IMR-90 (cell line): ENCODE results near the gene SLC4A5. TPM values are rescaled to one million over a fixed set of nuclear protein-coding genes. Genes with fewer than 3 reads are reported as not detected.

Source experiments
- ATAC-seq: fragments of 200-7000 bp; cut with Tn5 transposase; 2 replicates; pipeline ENCODE4 v1.9.1; 2020; ENCODE audit warnings: low read depth, mild to moderate bottlenecking, moderate library complexity
- BruUV-seq: library from RNA; stranded (reverse); fragments of 400-500 nt; replicated peaks from 2 replicates; lab custom pipeline; 2021; lab: Mats Ljungman, UMichigan
- CTCF ChIA-PET: fragments of 300-600 bp; formaldehyde crosslinking; extraction: SDS; loops from one replicate; lab custom pipeline; 2021; ENCODE audit warnings: antibody characterized with exemption; lab: Yijun Ruan, JAX
- POLR2A ChIA-PET: fragments of 300-600 bp; sonication (Branson Sonifier 250); formaldehyde crosslinking; loops from one replicate; lab custom pipeline; 2022; ENCODE audit warnings: antibody characterized with exemption; ENCODE audit not compliant: unreplicated experiment; lab: Charles Lee
- DNase-seq: peaks from one replicate; pipeline ENCODE4 v3.0.0; 2013
- H2AFZ ChIP-seq: replicated peaks from 2 replicates; pipeline ENCODE3; 2013; ENCODE audit warnings: low read length, mild to moderate bottlenecking; ENCODE audit not compliant: poor library complexity
- H2AK5ac ChIP-seq: 2 replicates; pipeline ENCODE4 v1.6.1; 2013; ENCODE audit warnings: low read depth, low read length, inconsistent platforms
- H2AK9ac ChIP-seq: replicated peaks from 2 replicates; pipeline ENCODE3; 2013; ENCODE audit warnings: mild to moderate bottlenecking, low read depth, low read length, moderate library complexity; ENCODE audit not compliant: poor library complexity
- H2BK120ac ChIP-seq: 2 replicates; pipeline ENCODE4 v1.6.1; 2013; ENCODE audit warnings: low read depth, low read length, inconsistent platforms
- H2BK15ac ChIP-seq: 3 replicates; pipeline ENCODE4 v1.6.1; 2013; ENCODE audit warnings: low read depth, low read length, inconsistent platforms
- H2BK20ac ChIP-seq: 2 replicates; pipeline ENCODE4 v1.6.1; 2013; ENCODE audit warnings: low read depth, mild to moderate bottlenecking, inconsistent platforms, low read length, moderate library complexity
- H2BK5ac ChIP-seq: 2 replicates; pipeline ENCODE4 v1.6.1; 2013; ENCODE audit warnings: mild to moderate bottlenecking, low read depth, low read length, inconsistent platforms; ENCODE audit not compliant: poor library complexity, severe bottlenecking
- H3K14ac ChIP-seq: replicated peaks from 2 replicates; pipeline ENCODE4 v1.6.1; 2013; ENCODE audit warnings: low read depth, low read length, inconsistent platforms
- H3K18ac ChIP-seq: 2 replicates; pipeline ENCODE4 v1.6.1; 2013; ENCODE audit warnings: low read depth, low read length, control low read depth
- H3K23ac ChIP-seq: 2 replicates; pipeline ENCODE4 v1.6.1; 2013; ENCODE audit warnings: low read depth, low read length, inconsistent platforms
- H3K27ac ChIP-seq: 2 replicates; pipeline ENCODE4 v1.5.1; 2013; ENCODE audit warnings: mild to moderate bottlenecking, control low read depth, low read length; ENCODE audit not compliant: insufficient read depth
- H3K27me3 ChIP-seq: 2 replicates; pipeline ENCODE4 v1.6.1; 2013; ENCODE audit warnings: low read length; ENCODE audit not compliant: control insufficient read depth, insufficient read depth
- H3K36me3 ChIP-seq: 2 replicates; pipeline ENCODE4 v1.6.1; 2013; ENCODE audit warnings: low read length, mixed read lengths; ENCODE audit not compliant: control insufficient read depth, insufficient read depth
- H3K4ac ChIP-seq: 2 replicates; pipeline ENCODE4 v1.6.1; 2013; ENCODE audit warnings: low read depth, low read length, inconsistent platforms
- H3K4me1 ChIP-seq: 2 replicates; pipeline ENCODE4 v1.6.1; 2013; ENCODE audit warnings: low read length, mixed read lengths; ENCODE audit not compliant: control insufficient read depth, insufficient read depth
- H3K4me2 ChIP-seq: 2 replicates; pipeline ENCODE4 v1.6.1; 2013; ENCODE audit warnings: low read depth, mild to moderate bottlenecking, control low read depth, low read length, moderate library complexity
- H3K4me3 ChIP-seq: 2 replicates; pipeline ENCODE4 v1.5.1; 2013; ENCODE audit warnings: low read depth, mild to moderate bottlenecking, control low read depth, low read length, moderate library complexity; ENCODE audit not compliant: insufficient read depth
- H3K56ac ChIP-seq: 2 replicates; pipeline ENCODE4 v1.6.1; 2013; ENCODE audit warnings: low read length, inconsistent platforms; ENCODE audit not compliant: insufficient read depth; ENCODE audit errors: extremely low read depth
- H3K79me1 ChIP-seq, 2 experiments: 2 replicates each; pipeline ENCODE4 v1.6.1; 2013; ENCODE audit warnings: low read length in 2 of 2, inconsistent platforms in 1 of 2, low read depth in 1 of 2
- H3K9ac ChIP-seq: 2 replicates; pipeline ENCODE4 v1.6.1; 2013; ENCODE audit warnings: low read depth, low read length, control low read depth
- H3K9me1 ChIP-seq: 2 replicates; pipeline ENCODE4 v1.6.1; 2013; ENCODE audit warnings: low read length, inconsistent platforms; ENCODE audit not compliant: insufficient read depth
- H3K9me3 ChIP-seq: 2 replicates; pipeline ENCODE4 v1.6.1; 2013; ENCODE audit warnings: low read length; ENCODE audit not compliant: control insufficient read depth, insufficient read depth
- H4K20me1 ChIP-seq: 2 replicates; pipeline ENCODE4 v1.6.1; 2013; ENCODE audit warnings: low read length, inconsistent platforms; ENCODE audit not compliant: insufficient read depth
- H4K5ac ChIP-seq: 2 replicates; pipeline ENCODE4 v1.6.1; 2013; ENCODE audit warnings: mild to moderate bottlenecking, low read depth, low read length, control low read depth
- H4K8ac ChIP-seq, 2 experiments: 2 replicates each; pipeline ENCODE4 v1.6.1; 2013; ENCODE audit warnings: low read depth in 2 of 2, low read length in 2 of 2, control low read depth in 1 of 2, inconsistent platforms in 1 of 2
- H4K91ac ChIP-seq: 2 replicates; pipeline ENCODE4 v1.6.1; 2013; ENCODE audit warnings: low read depth, low read length, inconsistent platforms; ENCODE audit not compliant: insufficient read depth
- BHLHE40 ChIP-seq: fragments of 150-350 bp; IDR thresholded peaks from 2 replicates; pipeline ENCODE4 v1.6.1; 2016; ENCODE audit warnings: mild to moderate bottlenecking, low read depth, low read length
- CEBPB ChIP-seq: IDR thresholded peaks from 2 replicates; pipeline ENCODE4 v1.6.1; 2012; ENCODE audit warnings: low read depth, low read length, improper control_type of control experiment
- CHD1 ChIP-seq: IDR thresholded peaks from 2 replicates; pipeline ENCODE4 v1.6.1; 2012; ENCODE audit warnings: low read depth, low read length, improper control_type of control experiment
- FOS ChIP-seq: fragments of 150-350 bp; IDR thresholded peaks from 2 replicates; pipeline ENCODE4 v1.6.1; 2016; ENCODE audit warnings: low read depth, low read length
- MAFK ChIP-seq: IDR thresholded peaks from 2 replicates; pipeline ENCODE4 v1.6.1; 2012; ENCODE audit warnings: low read depth, low read length, improper control_type of control experiment
- MAZ ChIP-seq: IDR thresholded peaks from 2 replicates; pipeline ENCODE4 v1.6.1; 2012; ENCODE audit warnings: low read depth, mild to moderate bottlenecking, low read length, improper control_type of control experiment, moderate library complexity, borderline replicate concordance
- MXI1 ChIP-seq: IDR thresholded peaks from 2 replicates; pipeline ENCODE4 v1.6.1; 2012; ENCODE audit warnings: low read depth, mild to moderate bottlenecking, low read length, moderate library complexity, borderline replicate concordance
- NFE2L2 ChIP-seq: fragments of 150-350 bp; IDR thresholded peaks from 2 replicates; pipeline ENCODE4 v1.6.1; 2016; ENCODE audit warnings: low read depth, mild to moderate bottlenecking, low read length
- POLR2A ChIP-seq: IDR thresholded peaks from 2 replicates; pipeline ENCODE4 v1.6.1; 2012; ENCODE audit warnings: mild to moderate bottlenecking, low read depth, low read length
- RAD21 ChIP-seq: IDR thresholded peaks from 2 replicates; pipeline ENCODE4 v1.6.1; 2012; ENCODE audit warnings: low read length, improper control_type of control experiment
- RCOR1 ChIP-seq: IDR thresholded peaks from 2 replicates; pipeline ENCODE4 v1.6.1; 2012; ENCODE audit warnings: mild to moderate bottlenecking, low read length, improper control_type of control experiment; ENCODE audit not compliant: insufficient replicate concordance
- RFX5 ChIP-seq: IDR thresholded peaks from 2 replicates; pipeline ENCODE4 v1.8.0; 2012; ENCODE audit warnings: low read depth, mild to moderate bottlenecking, low read length, moderate library complexity
- SMC3 ChIP-seq: fragments of 150-350 bp; IDR thresholded peaks from 2 replicates; pipeline ENCODE4 v1.6.1; 2016; ENCODE audit warnings: low read depth, mild to moderate bottlenecking, antibody characterized with exemption, low read length, moderate library complexity
- WGBS, 2 experiments: methylation state at CpG; one replicate each; pipeline versions ENCODE4 v1.1.5 to v1.1.7; 2013; ENCODE audit warnings: missing lambda C conversion rate in 2 of 2; ENCODE audit not compliant: insufficient read length in 1 of 2; ENCODE audit errors: extremely low coverage in 2 of 2; 5-methylcytosine and 5-hydroxymethylcytosine counted together
- dilution Hi-C: fragments of 300-500 bp; cut with HindIII; formaldehyde crosslinking; loops from one replicate; pipeline ENCODE4 v1.14.3; 2018; ENCODE audit warnings: low sequenced_read_pairs; ENCODE audit not compliant: unreplicated experiment
- in situ Hi-C: fragments of 300-500 bp; cut with MboI; formaldehyde crosslinking; loops from 3 replicates; pipeline ENCODE4 v1.14.3; 2019; ENCODE audit warnings: low sequenced_read_pairs, inconsistent platforms, mixed read lengths
- intact Hi-C: fragments of 100-400 bp; cut with micrococcal nuclease; formaldehyde crosslinking; loops from 2 replicates; pipeline ENCODE4 v1.10.0; 2022
- polyA plus RNA-seq, 3 experiments: library from polyadenylated mRNA; depleted of rRNA; stranded (reverse); fragments of >200 nt; gene quantifications; 2 replicates each; pipeline ENCODE4 v1.2.3, GENCODE V29; 2012; ENCODE audit warnings: low replicate concordance in 1 of 3
- total RNA-seq: library from RNA; depleted of rRNA; stranded (reverse); fragments of >200 nt; gene quantifications from 2 replicates; pipeline ENCODE4 v1.2.3, GENCODE V29; 2012
- TF ChIP-seq, protein P1 (sequence below): fragments of 150-350 bp; IDR thresholded peaks from 2 replicates; pipeline ENCODE4 v1.6.1; 2016; ENCODE audit warnings: low read depth, mild to moderate bottlenecking, low read length, moderate library complexity, borderline replicate concordance
- TF ChIP-seq, protein P2 (sequence below): fragments of 150-350 bp; IDR thresholded peaks from 2 replicates; pipeline ENCODE4 v1.6.1; 2017; ENCODE audit warnings: mild to moderate bottlenecking, antibody characterized with exemption, low read length, low read depth
- TF ChIP-seq, protein P3 (sequence below): conservative IDR thresholded peaks from 2 replicates; pipeline ENCODE4 v1.5.1; 2012; ENCODE audit warnings: mild to moderate bottlenecking, low read depth, low read length, improper control_type of control experiment

The SLC4A5 gene
- total and polyA plus RNA-seq, 2 of the 4 experiments (the other 2 are of a cell fraction), result 0.18 to 0.22 TPM

DNA sequence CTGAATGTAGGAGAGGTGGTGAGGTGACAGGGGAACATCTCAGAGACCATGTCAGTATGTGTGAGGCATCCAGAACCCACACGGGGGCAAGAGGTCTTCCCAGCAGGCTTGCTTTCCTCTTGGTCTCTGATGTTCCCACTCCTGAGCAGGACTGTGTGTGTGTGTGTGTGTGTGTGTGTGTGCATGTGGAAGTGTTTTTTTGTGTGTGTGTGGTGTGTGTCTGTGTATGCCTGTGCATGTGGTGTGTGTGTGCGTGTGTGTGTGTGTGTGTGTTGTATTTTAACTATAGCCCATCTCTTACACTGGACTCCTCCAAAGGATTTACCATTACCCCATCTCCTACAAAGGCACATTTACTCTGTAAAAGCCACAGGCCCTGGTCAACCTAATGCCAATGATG is 40.4 kb downstream of the SLC4A5 start:
- DNase-seq, result no peak
- Histone ChIP-seq H3K27ac (no peak overlapping the region), H3K4me1 (no peaks in the 10 kb centered on the region), H2BK5ac (peak overlapping the region; percentile 42), H3K4ac (no peak overlapping the region), H4K8ac (no peak overlapping the region), H3K18ac (no peak overlapping the region), H2BK15ac (no peak overlapping the region), H3K23ac (no peak overlapping the region), H3K9me3 (no peaks in the 10 kb centered on the region), H3K27me3 (peaks cover 9% of the 10 kb centered on the region), H2AK9ac (no peak overlapping the region), H3K14ac (no peak overlapping the region), H3K4me3 (no peak overlapping the region), H4K91ac (no peak overlapping the region), H2BK120ac (no peak overlapping the region), H3K9ac (no peak overlapping the region), H3K4me2 (no peak overlapping the region), H2BK20ac (no peak overlapping the region), H2AFZ (no peak overlapping the region), H3K56ac (no peak overlapping the region), H3K36me3 (no peaks in the 10 kb centered on the region), H3K9me1 (no peaks in the 10 kb centered on the region), H4K20me1 (no peaks in the 10 kb centered on the region), H2AK5ac (no peak overlapping the region), H3K79me1 (no peaks in the 10 kb centered on the region), H4K5ac (no peak overlapping the region)
- ChIA-PET POLR2A (no interaction called here), CTCF (no interaction called here)
- in situ Hi-C loops (no loop called here), intact Hi-C loops (no loop called here), dilution Hi-C loops (no loop called here)
- no TSS peak for BruUV-seq
- no peak for ATAC-seq
- no CpG with 5 or more reads among the region's 2 CpGs for WGBS, 2 experiments
- TF ChIP-seq RCOR1 (no peak), RFX5 (no peak), MAZ (no peak), NFE2L2 (no peak), SMC3 (no peak), FOS (no peak), BHLHE40 (no peak), POLR2A (no peak), CHD1 (no peak), RAD21 (no peak), MAFK (no peak), CEBPB (no peak), MXI1 (no peak)
- TF ChIP-seq, protein P1, sequence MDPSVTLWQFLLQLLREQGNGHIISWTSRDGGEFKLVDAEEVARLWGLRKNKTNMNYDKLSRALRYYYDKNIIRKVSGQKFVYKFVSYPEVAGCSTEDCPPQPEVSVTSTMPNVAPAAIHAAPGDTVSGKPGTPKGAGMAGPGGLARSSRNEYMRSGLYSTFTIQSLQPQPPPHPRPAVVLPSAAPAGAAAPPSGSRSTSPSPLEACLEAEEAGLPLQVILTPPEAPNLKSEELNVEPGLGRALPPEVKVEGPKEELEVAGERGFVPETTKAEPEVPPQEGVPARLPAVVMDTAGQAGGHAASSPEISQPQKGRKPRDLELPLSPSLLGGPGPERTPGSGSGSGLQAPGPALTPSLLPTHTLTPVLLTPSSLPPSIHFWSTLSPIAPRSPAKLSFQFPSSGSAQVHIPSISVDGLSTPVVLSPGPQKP, result no peak
- TF ChIP-seq, protein P2, sequence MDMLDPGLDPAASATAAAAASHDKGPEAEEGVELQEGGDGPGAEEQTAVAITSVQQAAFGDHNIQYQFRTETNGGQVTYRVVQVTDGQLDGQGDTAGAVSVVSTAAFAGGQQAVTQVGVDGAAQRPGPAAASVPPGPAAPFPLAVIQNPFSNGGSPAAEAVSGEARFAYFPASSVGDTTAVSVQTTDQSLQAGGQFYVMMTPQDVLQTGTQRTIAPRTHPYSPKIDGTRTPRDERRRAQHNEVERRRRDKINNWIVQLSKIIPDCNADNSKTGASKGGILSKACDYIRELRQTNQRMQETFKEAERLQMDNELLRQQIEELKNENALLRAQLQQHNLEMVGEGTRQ, result no peak
- TF ChIP-seq, protein P3, sequence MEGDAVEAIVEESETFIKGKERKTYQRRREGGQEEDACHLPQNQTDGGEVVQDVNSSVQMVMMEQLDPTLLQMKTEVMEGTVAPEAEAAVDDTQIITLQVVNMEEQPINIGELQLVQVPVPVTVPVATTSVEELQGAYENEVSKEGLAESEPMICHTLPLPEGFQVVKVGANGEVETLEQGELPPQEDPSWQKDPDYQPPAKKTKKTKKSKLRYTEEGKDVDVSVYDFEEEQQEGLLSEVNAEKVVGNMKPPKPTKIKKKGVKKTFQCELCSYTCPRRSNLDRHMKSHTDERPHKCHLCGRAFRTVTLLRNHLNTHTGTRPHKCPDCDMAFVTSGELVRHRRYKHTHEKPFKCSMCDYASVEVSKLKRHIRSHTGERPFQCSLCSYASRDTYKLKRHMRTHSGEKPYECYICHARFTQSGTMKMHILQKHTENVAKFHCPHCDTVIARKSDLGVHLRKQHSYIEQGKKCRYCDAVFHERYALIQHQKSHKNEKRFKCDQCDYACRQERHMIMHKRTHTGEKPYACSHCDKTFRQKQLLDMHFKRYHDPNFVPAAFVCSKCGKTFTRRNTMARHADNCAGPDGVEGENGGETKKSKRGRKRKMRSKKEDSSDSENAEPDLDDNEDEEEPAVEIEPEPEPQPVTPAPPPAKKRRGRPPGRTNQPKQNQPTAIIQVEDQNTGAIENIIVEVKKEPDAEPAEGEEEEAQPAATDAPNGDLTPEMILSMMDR, result no peak
